ENCODE results near the gene HAGHL.

Gene HAGHL

DNA sequence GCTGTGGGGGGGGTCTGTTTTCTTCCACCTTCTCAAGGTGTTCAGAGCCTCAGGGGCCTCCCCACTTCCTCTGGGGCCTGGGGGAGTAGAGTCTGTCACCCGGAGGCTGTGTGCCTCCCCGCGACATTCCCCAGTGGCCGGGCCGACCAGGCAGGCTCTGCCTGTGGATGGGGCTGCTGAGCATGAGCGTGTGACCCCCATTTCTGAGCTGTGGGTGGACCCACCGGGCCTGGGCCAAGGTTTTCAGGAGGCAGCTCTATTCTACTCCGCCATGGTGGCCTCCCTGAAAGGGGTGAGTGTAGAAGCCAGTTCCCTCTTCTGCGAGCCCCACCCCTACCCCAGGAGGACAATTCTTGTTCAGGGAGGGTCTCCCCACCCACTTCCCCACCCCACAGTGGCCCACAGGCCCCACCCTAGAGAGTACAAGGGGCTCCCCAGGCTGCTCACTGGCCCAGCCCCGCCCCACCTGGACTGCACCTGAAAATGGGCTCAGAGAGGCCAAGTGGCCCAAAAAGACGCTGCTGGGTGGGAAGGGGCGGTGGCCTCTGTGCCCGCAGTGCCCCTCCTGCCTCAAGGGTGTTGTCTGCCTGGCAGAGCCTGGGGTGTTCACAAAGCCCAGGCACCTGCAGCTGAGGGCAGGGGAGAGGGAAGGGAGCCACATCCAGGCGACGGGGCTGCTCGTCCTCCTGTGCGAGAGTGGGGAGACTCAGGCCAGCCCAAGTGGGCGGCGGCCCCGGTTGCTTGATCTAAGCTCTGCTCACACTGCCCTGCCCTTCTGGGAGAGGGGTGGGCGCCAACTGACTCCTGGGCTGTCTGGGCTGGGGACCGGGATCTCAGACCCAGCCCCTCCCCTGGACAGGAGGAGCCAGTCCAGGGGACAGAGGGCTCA is 35.0 kb downstream of the HAGHL start:
- DNase-seq (ENCODE audit: low read depth) = no peak
- TF ChIP-seq CTCF (conservative IDR thresholded peaks at IDR 0.05; ENCODE audit: control insufficient read depth, insufficient read depth, low read depth, low read length) = no peak
- no peak overlapping the region for H3K4me3 ChIP-seq (ENCODE audit: control insufficient read depth, low read depth, low read length)

DNA sequence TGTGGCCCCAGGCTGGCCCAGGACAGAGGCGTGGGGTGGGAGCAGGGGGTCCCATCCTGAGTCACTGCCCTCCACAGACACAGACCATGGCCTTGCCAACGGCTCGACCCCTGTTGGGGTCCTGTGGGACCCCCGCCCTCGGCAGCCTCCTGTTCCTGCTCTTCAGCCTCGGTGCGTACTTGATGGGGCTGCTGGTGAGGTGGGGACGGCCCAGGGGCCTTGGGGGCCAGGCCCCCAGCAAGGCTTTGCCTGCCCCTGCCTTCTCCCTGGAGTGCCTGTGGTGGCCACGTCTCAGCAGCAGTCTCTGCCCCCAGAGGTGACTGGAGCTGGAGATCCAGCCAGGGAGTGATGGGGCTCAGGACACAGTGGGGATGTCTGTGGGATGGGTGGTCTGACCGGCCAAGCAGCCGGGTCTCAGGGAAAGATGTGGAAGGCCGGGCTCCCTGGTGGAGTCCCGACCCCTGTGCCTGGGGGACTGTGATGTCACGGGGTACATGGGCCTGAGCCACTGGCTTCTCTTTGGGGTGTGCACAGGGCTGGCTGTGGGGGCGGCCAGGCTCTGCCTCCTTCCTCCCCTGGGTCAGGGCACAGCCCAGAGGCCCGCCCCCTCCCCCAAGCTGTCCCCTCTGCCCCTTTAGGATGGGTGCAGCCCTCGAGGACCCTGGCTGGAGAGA is 35.8 kb downstream of the HAGHL start:
- no peak for TF ChIP-seq CTCF (conservative IDR thresholded peaks at IDR 0.05; ENCODE audit: control insufficient read depth, insufficient read depth, low read depth, low read length)
- H3K4me3 ChIP-seq (ENCODE audit: control insufficient read depth, low read depth, low read length) = no peak overlapping the region
- DNase-seq (ENCODE audit: low read depth) = no peak

GRCh38 chr16:763369-764183 is 36.7 kb downstream of the HAGHL start:
- TF ChIP-seq CTCF (conservative IDR thresholded peaks at IDR 0.05; ENCODE audit: control insufficient read depth, insufficient read depth, low read depth, low read length) = no peak
- no peak overlapping the region for H3K4me3 ChIP-seq (ENCODE audit: control insufficient read depth, low read depth, low read length)
- DNase-seq (ENCODE audit: low read depth) = no peak

- H3K4me3 ChIP-seq (ENCODE audit: control insufficient read depth, low read depth, low read length) = no peak overlapping the region
- DNase-seq (ENCODE audit: low read depth) = no peak
- no peak for TF ChIP-seq CTCF (conservative IDR thresholded peaks at IDR 0.05; ENCODE audit: control insufficient read depth, insufficient read depth, low read depth, low read length)
Observed at GRCh38 chr16:764184-764750, 37.4 kb downstream of the HAGHL start.

- no peak overlapping the region for H3K4me3 ChIP-seq (ENCODE audit: control insufficient read depth, low read depth, low read length)
- no peak for TF ChIP-seq CTCF (conservative IDR thresholded peaks at IDR 0.05; ENCODE audit: control insufficient read depth, insufficient read depth, low read depth, low read length)
- DNase-seq (ENCODE audit: low read depth) = no peak
Observed at GRCh38 chr16:764848-765487, 38.1 kb downstream of the HAGHL start.

DNA sequence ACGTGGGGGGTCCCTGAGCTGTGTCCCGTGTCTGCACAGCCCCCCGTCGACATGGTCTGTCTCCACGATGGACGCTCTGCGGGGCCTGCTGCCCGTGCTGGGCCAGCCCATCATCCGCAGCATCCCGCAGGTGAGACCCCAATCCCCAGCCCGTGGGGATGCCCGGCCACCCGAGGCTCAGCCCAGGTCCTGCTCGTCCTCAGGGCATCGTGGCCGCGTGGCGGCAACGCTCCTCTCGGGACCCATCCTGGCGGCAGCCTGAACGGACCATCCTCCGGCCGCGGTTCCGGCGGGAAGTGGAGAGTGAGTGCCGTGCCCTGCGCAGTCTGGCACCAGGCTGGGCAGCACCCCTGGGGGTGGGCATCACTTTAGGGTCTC is 38.6 kb downstream of the HAGHL start:
- no peak for DNase-seq (ENCODE audit: low read depth)
- no peak overlapping the region for H3K4me3 ChIP-seq (ENCODE audit: control insufficient read depth, low read depth, low read length)
- no peak for TF ChIP-seq CTCF (conservative IDR thresholded peaks at IDR 0.05; ENCODE audit: control insufficient read depth, insufficient read depth, low read depth, low read length)
